Naive thymus-derived CD4-positive, alpha-beta T cell (primary cell): Measurements from ENCODE around the gene EHBP1L1. TPM values are rescaled to one million over a fixed set of nuclear protein-coding genes. Genes with fewer than 3 reads are reported as not detected.

Source experiments
- ATAC-seq: fragments of 150-1000 bp; cut with Tn5 transposase; 2 replicates; pipeline ENCODE4 v1.10.0; 2021; ENCODE audit warnings: mild to moderate bottlenecking, moderate library complexity
- CTCF ChIA-PET: fragments of 350-600 bp; sonication (Branson Sonifier 250); formaldehyde crosslinking; loops from one replicate; lab custom pipeline; 2021; ENCODE audit warnings: antibody characterized with exemption; lab: Charles Lee
- POLR2A ChIA-PET: fragments of 350-600 bp; sonication (Branson Sonifier 250); formaldehyde crosslinking; loops from one replicate; lab custom pipeline; 2021; ENCODE audit warnings: antibody characterized with exemption, inconsistent platforms; lab: Charles Lee
- DNase-seq, 9 donors: peaks; one replicate each; pipeline versions ENCODE4 v3.0.0 to v3.0.0-alpha.2; 2020 to 2022; ENCODE audit warnings: mixed read lengths in 1 of 9
- H3K27ac ChIP-seq: one replicate; pipeline ENCODE4 v1.7.0; 2013; ENCODE audit warnings: mild to moderate bottlenecking, low read depth, low read length, moderate library complexity
- H3K27me3 ChIP-seq, 2 donors: one replicate each; pipeline ENCODE4 v1.7.0; 2013; ENCODE audit warnings: low read length in 2 of 2, mild to moderate bottlenecking in 2 of 2, moderate library complexity in 2 of 2; ENCODE audit not compliant: control insufficient read depth in 2 of 2, insufficient read depth in 2 of 2
- H3K36me3 ChIP-seq, 3 experiments: 1 replicate in 2 of 3; 2 replicates in 1 of 3; pipeline ENCODE4 v1.7.0; 2013; ENCODE audit warnings: low read length in 3 of 3, mild to moderate bottlenecking in 3 of 3, moderate library complexity in 1 of 3; ENCODE audit not compliant: insufficient read depth in 3 of 3, control insufficient read depth in 2 of 3
- H3K4me1 ChIP-seq, 2 donors: one replicate each; pipeline ENCODE4 v1.7.0; 2013; ENCODE audit warnings: low read length in 2 of 2, mild to moderate bottlenecking in 2 of 2, moderate library complexity in 1 of 2; ENCODE audit not compliant: control insufficient read depth in 2 of 2, insufficient read depth in 2 of 2
- H3K4me3 ChIP-seq: 2 replicates; pipeline ENCODE4 v1.7.0; 2013; ENCODE audit warnings: mild to moderate bottlenecking, low read length
- H3K9me3 ChIP-seq, 3 experiments: 1 replicate in 2 of 3; 2 replicates in 1 of 3; pipeline ENCODE4 v1.7.0; 2013; ENCODE audit warnings: low read length in 3 of 3; ENCODE audit not compliant: control insufficient read depth in 2 of 3
- H3K27ac Mint-ChIP-seq, 9 donors: one replicate each; pipeline ENCODE4 v1.8.0; 2020 to 2022; ENCODE audit warnings: mixed read lengths in 9 of 9, mild to moderate bottlenecking in 8 of 9, moderate library complexity in 5 of 9, inconsistent platforms in 2 of 9
- H3K27me3 Mint-ChIP-seq, 5 donors: one replicate each; pipeline ENCODE4 v1.8.0; 2021 to 2022; ENCODE audit warnings: mixed read lengths in 5 of 5, mild to moderate bottlenecking in 1 of 5
- H3K36me3 Mint-ChIP-seq, 5 donors: one replicate each; pipeline ENCODE4 v1.8.0; 2020 to 2022; ENCODE audit warnings: mixed read lengths in 5 of 5, mild to moderate bottlenecking in 3 of 5, inconsistent platforms in 1 of 5
- H3K4me1 Mint-ChIP-seq, 7 donors: one replicate each; pipeline ENCODE4 v1.8.0; 2020 to 2022; ENCODE audit warnings: mixed read lengths in 7 of 7, mild to moderate bottlenecking in 3 of 7, inconsistent platforms in 1 of 7
- H3K4me3 Mint-ChIP-seq, 10 donors: one replicate each; pipeline ENCODE4 v1.8.0; 2020 to 2022; ENCODE audit warnings: mild to moderate bottlenecking in 10 of 10, mixed read lengths in 10 of 10, moderate library complexity in 6 of 10, inconsistent platforms in 2 of 10
- H3K9me3 Mint-ChIP-seq, 11 donors: one replicate each; pipeline ENCODE4 v1.8.0; 2020 to 2022; ENCODE audit warnings: mixed read lengths in 11 of 11, mild to moderate bottlenecking in 4 of 11, inconsistent platforms in 1 of 11, moderate library complexity in 1 of 11
- intact Hi-C, 2 donors: fragments of 100-400 bp; cut with micrococcal nuclease; formaldehyde crosslinking; loops; one replicate each; pipeline ENCODE4 v1.15.1; 2023
- polyA plus RNA-seq, 2 donors: library from polyadenylated mRNA; unstranded; fragments of 300-500 nt; fragmentation: Illumina TruSeq; gene quantifications; one replicate each; pipeline ENCODE4 v1.2.3, GENCODE V29; 2021
- total RNA-seq, 6 experiments: library from RNA in 5 of 6; stranded (reverse) in 5 of 6; gene quantifications; 1 replicate in 5 of 6; 2 replicates in 1 of 6; pipeline ENCODE4 v1.2.3 and lab custom pipeline; 2021 to 2026

Gene EHBP1L1
- total and polyA plus RNA-seq, 7 experiments from 2014 or later: 12.3 to 207 (median 121) TPM

DNA sequence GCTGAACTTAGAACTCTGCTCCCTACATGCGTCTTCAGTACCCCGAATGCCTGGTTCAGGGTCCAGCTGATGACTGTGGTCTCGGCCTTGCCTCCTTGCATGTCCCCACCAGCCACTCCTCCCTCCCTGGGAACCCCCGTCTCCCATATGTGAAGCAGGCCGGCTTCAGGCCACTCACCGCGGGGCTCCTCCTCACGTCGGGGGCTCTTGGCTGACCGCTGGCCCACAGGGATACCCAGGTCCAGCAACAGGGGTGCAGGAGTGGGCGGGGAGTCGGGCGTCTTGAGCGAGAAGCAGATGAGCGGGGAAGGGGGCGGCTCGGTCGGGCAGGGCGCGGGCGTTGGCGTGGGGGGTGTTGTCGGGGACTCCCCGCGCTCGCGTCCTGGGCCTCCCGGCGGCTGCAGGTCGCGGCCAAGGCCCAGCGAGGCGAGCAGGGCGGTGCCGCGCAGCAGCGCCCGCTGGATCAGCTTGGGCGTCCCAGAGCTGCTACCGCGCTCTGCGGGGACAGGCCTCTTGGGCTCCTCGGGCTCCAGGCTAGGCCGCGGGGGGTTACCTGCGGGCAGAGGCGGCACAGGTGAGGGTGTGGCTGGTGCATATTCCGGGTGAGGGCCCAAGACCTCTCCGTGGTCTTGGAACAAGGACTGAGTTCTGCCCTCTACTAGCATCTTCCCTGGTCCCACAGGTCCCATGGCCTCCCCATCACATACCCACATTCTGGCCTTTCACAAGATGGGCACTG lies 23.5 kb downstream of the EHBP1L1 start:
- ChIA-PET POLR2A (no interaction called here), CTCF (no interaction called here)
- Histone ChIP-seq H3K27me3 (no peaks in the 10 kb centered on the region), H3K27ac (no peak overlapping the region), H3K4me1 (peaks cover 6 to 9% of the 10 kb centered on the region in 2 donors), H3K4me3 (no peak overlapping the region), H3K9me3 (no peaks in the 10 kb centered on the region), H3K36me3 (peaks cover 0 to 51% (median 5%) of the 10 kb centered on the region in 3 experiments)
- Mint-ChIP-seq H3K27ac (no peak overlapping the region), H3K27me3 (no peaks in the 10 kb centered on the region), H3K9me3 (no peaks in the 10 kb centered on the region), H3K36me3 (peaks cover 0 to 15% (median 0%) of the 10 kb centered on the region in 5 donors), H3K4me1 (peaks cover 0 to 19% (median 12%) of the 10 kb centered on the region in 7 donors), H3K4me3 (no peak overlapping the region)
- intact Hi-C loops: no loop called here
- DNase-seq: no peak
- ATAC-seq: no peak

DNA sequence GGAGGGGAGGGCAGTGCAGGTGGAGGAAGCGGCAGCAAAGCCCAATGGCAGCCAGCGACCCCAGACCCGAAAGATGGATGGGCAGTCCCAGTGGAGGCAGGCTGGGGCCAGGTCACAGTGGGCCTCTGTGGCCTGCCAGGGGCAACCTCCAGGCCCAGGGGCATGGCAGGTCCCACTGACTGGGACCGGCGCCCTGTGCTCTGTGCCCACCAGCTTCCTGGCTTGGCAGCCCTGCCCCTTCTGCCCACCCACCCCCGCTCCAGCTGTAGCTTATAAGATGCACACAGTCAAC lies 24.0 kb downstream of the EHBP1L1 start:
- H3K4me1 ChIP-seq: peaks cover 6 to 7% of the 10 kb centered on the region in 2 donors
- Mint-ChIP-seq H3K4me1 (peaks cover 0 to 17% (median 10%) of the 10 kb centered on the region in 7 donors), H3K9me3 (no peaks in the 10 kb centered on the region), H3K36me3 (peaks cover 0 to 16% (median 0%) of the 10 kb centered on the region in 5 donors), H3K4me3 (no peak overlapping the region), H3K27ac (no peak overlapping the region), H3K27me3 (no peaks in the 10 kb centered on the region)
- POLR2A ChIA-PET: no interaction called here
- H3K27ac ChIP-seq: no peak overlapping the region
- DNase-seq (no peak), ATAC-seq (no peak)
- H3K9me3 ChIP-seq: no peaks in the 10 kb centered on the region
- intact Hi-C loops: no loop called here
- no peak overlapping the region for H3K4me3 ChIP-seq
- H3K36me3 ChIP-seq: peaks cover 0 to 56% (median 5%) of the 10 kb centered on the region in 3 experiments
- CTCF ChIA-PET: no interaction called here
- H3K27me3 ChIP-seq: no peaks in the 10 kb centered on the region

DNA sequence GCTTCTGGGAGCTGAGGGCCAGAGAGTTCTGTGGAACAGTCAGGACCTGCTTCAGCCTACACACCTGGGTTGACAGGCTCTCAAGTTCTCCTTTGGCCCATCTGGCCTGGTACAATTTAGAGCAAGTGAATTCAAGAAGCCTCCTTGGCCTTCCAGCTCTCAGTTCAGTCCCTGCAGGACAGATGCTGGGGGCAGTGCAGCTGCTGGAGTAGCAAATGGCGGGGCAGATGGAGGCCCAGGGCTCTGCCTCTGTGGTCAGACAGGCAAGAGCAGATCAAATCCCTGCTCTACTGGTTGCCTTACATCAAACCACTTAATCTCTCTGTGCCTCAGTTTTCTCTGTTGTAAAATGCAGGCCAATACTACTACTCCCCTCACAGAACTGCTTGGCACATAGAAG lies 28.4 kb downstream of the EHBP1L1 start:
- no peaks in the 10 kb centered on the region for H3K27me3 Mint-ChIP-seq
- Histone ChIP-seq H3K27ac (no peak overlapping the region), H3K27me3 (no peaks in the 10 kb centered on the region), H3K36me3 (peaks cover 0 to 73% (median 11%) of the 10 kb centered on the region in 3 experiments), H3K4me3 (no peak overlapping the region), H3K9me3 (no peaks in the 10 kb centered on the region), H3K4me1 (peaks cover 0 to 2% of the 10 kb centered on the region in 2 donors)
- intact Hi-C loops: no loop called here
- no peaks in the 10 kb centered on the region for H3K9me3 Mint-ChIP-seq
- POLR2A ChIA-PET: interaction anchor here (1.3 to 1.8 kb wide), 2 partner anchors 8 to 11 kb away, joined by 3 to 9 read pairs; partner anchors contain the start of genes KCNK7 and PCNX3
- H3K4me3 Mint-ChIP-seq: no peak overlapping the region
- H3K36me3 Mint-ChIP-seq: peaks cover 0 to 12% (median 4%) of the 10 kb centered on the region in 5 donors
- CTCF ChIA-PET: interaction anchor here (1.8 kb wide), 1 partner anchor 10 kb away, joined by 4 read pairs; no protein-coding TSS in a partner anchor
- H3K27ac Mint-ChIP-seq: peak overlapping the region in 4 of 9 donors; percentile 9 to 19 (median 12)
- no peak for ATAC-seq
- no peak for DNase-seq
- H3K4me1 Mint-ChIP-seq: peaks cover 0 to 12% (median 6%) of the 10 kb centered on the region in 7 donors

DNA sequence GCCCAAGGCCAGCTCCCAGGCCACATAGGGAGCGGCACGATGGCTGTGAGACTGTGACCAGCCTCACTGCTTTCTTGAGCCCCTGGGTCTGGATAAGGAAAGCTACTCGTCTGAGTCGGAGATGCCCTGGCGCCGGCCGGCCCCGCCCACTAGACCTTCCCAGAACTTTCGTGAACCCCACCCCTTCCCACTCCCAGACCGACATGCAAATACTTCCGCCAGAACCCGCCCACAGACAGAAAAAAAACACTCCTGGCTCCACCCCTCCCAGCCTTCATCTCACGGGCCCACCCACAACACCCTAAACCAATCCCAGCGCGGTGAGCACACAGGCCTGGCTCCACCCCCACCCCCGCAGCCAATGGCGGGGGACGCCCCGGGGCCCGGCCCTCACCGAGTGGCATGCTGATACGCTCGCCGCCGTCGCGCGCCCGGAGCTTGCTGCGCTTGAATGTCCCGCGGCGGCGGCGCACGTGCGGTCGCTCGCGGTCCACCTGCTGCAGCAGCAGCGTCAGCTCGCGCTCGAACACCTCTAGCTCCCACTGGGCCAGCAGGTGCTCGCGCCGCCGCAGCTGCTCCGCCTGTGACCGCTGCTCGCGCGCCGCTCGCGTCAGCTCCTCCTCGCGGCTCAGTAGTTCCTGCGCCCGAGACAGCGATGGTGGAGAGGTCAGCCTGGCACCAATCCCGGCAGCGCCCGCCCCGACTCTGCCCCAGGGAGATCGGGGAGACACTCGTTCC lies 31.2 kb downstream of the EHBP1L1 start:
- ChIA-PET POLR2A (no interaction called here), CTCF (no interaction called here)
- H3K4me3 Mint-ChIP-seq: no peak overlapping the region
- H3K27ac Mint-ChIP-seq: no peak overlapping the region
- no peak for DNase-seq
- Histone ChIP-seq H3K27me3 (no peaks in the 10 kb centered on the region), H3K36me3 (peaks cover 0 to 79% (median 6%) of the 10 kb centered on the region in 3 experiments), H3K27ac (no peak overlapping the region), H3K4me1 (peaks cover 17 to 29% of the 10 kb centered on the region in 2 donors), H3K9me3 (no peaks in the 10 kb centered on the region), H3K4me3 (no peak overlapping the region)
- H3K9me3 Mint-ChIP-seq: peaks cover 0 to 2% (median 0%) of the 10 kb centered on the region in 11 donors
- intact Hi-C loops: no loop called here
- no peaks in the 10 kb centered on the region for H3K27me3 Mint-ChIP-seq
- H3K36me3 Mint-ChIP-seq: peaks cover 0 to 14% (median 4%) of the 10 kb centered on the region in 5 donors
- no peak for ATAC-seq
- H3K4me1 Mint-ChIP-seq: peaks cover 18 to 36% (median 32%) of the 10 kb centered on the region in 7 donors

DNA sequence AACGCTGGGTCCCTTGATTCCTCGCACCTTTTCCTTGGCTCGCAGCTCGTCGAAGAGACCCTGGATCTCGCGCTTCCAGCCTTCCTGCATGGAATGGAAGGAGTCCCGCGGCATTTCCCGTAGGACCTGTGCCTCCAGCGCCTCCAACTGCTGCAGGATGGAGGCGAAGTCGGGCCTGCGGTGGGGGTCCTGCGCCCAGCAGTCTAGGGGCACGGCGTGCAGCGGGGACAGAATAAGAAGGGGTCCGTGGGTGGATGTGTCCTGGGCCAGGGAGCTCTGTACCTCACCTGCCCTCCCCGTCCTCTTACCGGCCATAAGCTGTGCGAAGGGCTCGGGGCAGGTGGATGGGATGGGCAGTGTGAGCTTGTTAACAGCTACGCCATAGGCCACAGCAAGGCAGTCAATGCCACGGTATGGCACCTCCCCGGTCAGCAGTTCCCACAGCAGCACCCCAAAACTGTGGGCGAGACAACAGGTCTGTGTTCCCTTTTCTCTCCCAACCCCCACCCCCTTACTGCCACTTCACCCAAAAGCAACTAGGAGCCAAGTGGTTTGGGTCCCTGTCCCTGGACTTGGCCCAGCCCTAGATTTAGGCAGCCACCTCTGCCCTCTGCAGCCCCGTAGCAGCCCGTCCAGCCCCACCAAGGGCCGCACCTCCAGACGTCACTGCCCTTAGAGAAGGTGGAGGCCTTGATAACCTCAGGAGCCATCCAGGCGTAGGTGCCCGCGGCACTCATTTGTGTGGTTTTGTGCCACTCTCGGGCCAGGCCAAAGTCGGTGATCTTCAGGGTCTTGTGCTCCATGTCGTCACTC lies 32.0 kb downstream of the EHBP1L1 start:
- DNase-seq: no peak
- Histone ChIP-seq H3K36me3 (peaks cover 0 to 77% (median 6%) of the 10 kb centered on the region in 3 experiments), H3K9me3 (no peaks in the 10 kb centered on the region), H3K4me1 (peaks cover 25 to 37% of the 10 kb centered on the region in 2 donors), H3K4me3 (no peak overlapping the region), H3K27me3 (no peaks in the 10 kb centered on the region), H3K27ac (no peak overlapping the region)
- intact Hi-C loops: no loop called here
- H3K27ac Mint-ChIP-seq: peak overlapping the region in 2 of 9 donors; percentile 28 to 43
- peaks cover 26 to 42% (median 38%) of the 10 kb centered on the region in 7 donors for H3K4me1 Mint-ChIP-seq
- peaks cover 0 to 2% (median 0%) of the 10 kb centered on the region in 11 donors for H3K9me3 Mint-ChIP-seq
- ChIA-PET CTCF (interaction anchor here (1.3 kb wide), 1 partner anchor 14 kb away, joined by 4 read pairs; no protein-coding TSS in a partner anchor), POLR2A (interaction anchor here (0.6 to 1.1 kb wide), 2 partner anchors 31 to 242 kb away, joined by 3 read pairs; no protein-coding TSS in a partner anchor)
- H3K36me3 Mint-ChIP-seq: peaks cover 0 to 19% (median 4%) of the 10 kb centered on the region in 5 donors
- H3K27me3 Mint-ChIP-seq: no peaks in the 10 kb centered on the region
- H3K4me3 Mint-ChIP-seq: peak overlapping the region in 1 of 10 donors; percentile 7
- no peak for ATAC-seq

DNA sequence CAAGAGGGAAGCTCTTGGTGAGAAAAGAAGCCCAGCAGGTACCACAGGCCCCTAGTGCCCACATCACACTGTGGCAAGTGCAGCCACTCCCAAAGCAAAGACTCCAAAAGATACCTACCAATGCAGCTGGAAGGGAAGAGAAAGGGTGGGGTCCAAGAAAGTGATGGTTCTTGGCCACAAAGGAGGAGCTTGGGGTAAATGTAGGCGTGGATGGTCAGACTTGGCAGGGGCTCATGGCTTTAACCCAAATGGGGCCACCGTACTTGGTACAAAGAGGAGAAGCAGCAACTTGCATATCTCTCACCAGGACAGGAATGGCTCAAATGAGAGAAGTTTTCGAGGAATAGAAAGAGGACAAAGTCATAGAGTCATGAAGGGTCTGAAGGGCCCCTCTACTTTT lies 33.4 kb downstream of the EHBP1L1 start:
- Histone ChIP-seq H3K4me3 (no peak overlapping the region), H3K4me1 (peaks cover 31 to 42% of the 10 kb centered on the region in 2 donors), H3K36me3 (peaks cover 0 to 67% (median 6%) of the 10 kb centered on the region in 3 experiments), H3K27me3 (no peaks in the 10 kb centered on the region), H3K9me3 (no peaks in the 10 kb centered on the region), H3K27ac (peak overlapping the region; percentile 24)
- no peaks in the 10 kb centered on the region for H3K27me3 Mint-ChIP-seq
- peak overlapping the region; percentile 21 to 96 (median 74) for H3K27ac Mint-ChIP-seq
- DNase-seq (no peak), ATAC-seq (no peak)
- ChIA-PET CTCF (interaction anchor here (0.6 to 1.3 kb wide), 3 partner anchors 15 to 57 kb away, joined by 3 to 4 read pairs (median 3); no protein-coding TSS in a partner anchor), POLR2A (interaction anchor here (0.7 to 1.3 kb wide), 4 partner anchors 32 to 107 kb away, joined by 3 read pairs; partner anchors contain the start of gene RELA)
- H3K36me3 Mint-ChIP-seq: peaks cover 0 to 14% (median 3%) of the 10 kb centered on the region in 5 donors
- intact Hi-C loops: no loop called here
- peaks cover 31 to 47% (median 39%) of the 10 kb centered on the region in 7 donors for H3K4me1 Mint-ChIP-seq
- H3K9me3 Mint-ChIP-seq: peaks cover 0 to 2% (median 0%) of the 10 kb centered on the region in 11 donors
- H3K4me3 Mint-ChIP-seq: peak overlapping the region in 6 of 10 donors; percentile 6 to 62 (median 50)
